Activated CD8-positive, alpha-beta memory T cell treated with anti-CD3 and anti-CD28 coated beads, Interleukin-2, amount 50 U/mL, for 1 hour (primary cell): ENCODE results near the gene MICAL2.

Experiments used
- DNase-seq: peaks from one replicate; pipeline ENCODE4 v3.0.0-alpha.2; 2020; ENCODE audit errors: extremely low read depth

The MICAL2 gene

DNA sequence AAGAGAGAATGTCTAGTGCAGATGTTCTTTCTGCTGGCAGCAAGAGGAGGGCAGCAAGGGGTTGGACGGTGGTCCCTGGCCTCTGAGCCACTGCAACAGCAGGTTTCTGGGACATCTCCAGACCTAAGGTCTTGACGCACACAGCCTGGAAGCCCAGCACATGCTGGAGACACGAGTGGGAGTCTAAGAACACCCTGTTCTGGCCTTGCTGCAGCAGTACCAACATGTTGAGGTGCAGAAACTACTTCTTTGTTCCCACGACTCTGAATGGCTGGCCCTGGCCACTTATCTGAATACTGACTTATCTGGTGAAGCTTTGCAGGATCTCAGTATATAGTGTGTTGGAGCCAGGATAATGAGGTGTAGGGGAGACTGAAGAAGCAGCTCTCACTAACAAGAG is 6.8 kb downstream of the MICAL2 start:
- no peak for DNase-seq

DNA sequence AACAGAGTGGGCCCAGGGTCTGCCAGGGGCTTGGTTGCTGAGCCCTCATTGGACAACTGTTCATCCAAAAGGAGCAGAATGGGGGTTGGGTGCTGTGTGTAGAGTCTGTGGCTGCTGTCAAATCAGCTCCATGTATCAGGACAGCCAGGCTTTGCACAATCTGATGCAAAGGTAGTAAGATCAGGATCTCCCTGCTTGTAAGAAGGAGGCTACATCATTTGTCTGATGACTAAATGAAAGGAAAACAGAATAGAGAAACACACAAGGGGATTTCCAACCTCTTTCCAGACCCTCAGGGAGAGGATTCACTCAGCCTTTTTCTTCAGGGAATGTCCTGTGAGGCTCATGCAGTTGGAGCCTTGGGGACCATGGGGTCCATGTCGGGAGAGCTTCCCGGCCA is 7.2 kb downstream of the MICAL2 start:
- DNase-seq: no peak

DNA sequence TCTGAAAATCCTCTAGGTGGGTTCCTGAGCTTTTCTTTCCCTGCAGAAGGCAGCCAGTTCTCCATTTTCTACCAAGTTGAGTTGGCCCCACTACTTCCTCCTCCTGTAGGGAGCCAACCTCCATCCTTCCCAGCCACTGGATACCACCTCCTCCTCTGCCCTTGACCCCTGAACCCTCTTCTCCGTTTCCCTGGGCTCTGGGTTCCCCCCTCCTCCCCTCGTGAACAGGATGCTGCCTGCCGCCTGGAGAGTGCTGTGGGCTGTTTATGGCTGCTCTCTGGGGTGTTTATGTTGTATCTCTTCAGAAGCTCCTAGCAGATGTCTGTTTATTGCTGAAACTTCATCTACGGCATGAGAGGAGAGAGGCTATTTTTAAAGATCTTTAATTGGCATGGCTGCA is 8.6 kb downstream of the MICAL2 start:
- DNase-seq: no peak

DNA sequence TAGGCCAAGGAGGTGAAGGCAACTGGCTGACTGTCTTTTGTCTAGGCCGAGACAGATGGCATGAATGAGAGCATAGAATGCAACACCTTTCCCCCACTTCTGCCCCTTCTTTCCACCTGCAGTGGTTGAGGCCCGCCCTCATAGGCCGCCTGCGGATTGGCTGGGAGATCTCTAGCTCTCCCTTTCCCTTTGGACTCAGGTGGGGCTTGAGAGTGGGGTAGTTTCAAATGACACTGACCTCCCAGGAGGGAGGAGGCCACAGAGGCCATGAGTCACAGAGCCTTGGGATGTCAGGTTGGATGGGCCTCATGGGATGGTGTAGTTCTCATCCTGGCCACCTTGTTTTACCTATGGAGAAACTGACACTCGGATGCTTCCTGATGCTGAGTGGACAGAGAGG is 9.1 kb downstream of the MICAL2 start:
- DNase-seq: no peak

DNA sequence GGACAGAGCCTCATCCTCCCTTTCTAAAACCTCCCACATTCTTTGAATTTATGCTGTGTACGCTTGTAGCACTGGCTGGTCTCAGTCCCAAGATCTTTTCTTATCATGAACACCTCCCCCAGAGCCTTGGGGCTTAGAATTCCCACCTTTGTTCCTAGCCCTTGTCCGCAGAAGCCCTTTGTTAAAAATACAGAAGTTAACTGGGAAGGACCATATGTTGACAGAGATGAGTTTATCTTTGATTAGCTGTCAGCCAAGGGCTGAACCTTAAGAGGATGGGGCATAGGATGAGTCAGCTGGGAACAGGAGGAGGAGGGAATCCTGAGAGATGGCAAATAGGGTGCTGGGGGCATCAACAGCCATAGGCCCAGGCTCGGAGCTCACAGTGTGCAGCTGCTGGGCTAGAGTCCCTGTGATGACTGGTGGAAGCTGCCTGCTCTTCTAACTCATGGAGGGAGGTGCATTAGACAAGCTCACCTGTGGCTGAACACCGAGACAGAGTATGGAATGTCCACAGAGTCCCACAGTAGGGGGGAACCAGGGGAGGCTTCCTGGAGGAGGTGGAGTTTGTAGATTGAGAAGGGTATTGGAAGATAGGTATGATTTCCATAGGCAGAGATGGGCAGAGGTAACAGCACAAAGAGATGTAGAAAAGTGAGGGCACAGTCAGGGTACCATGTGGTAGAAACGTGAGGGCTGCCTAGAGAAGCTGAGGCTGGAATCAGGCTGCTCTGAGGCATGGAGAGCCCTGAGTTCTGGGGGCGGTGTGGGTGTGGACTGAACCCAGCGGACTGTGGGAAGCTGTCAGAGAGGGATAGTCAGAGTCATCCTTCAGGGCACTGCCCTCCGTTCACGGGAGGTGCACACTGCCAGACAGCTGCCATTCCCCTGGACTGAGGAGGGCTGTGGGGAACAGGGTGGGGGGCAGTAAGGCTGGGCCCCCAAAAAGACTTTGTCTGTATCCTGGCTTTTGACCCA is 9.9 kb downstream of the MICAL2 start:
- no peak for DNase-seq

DNA sequence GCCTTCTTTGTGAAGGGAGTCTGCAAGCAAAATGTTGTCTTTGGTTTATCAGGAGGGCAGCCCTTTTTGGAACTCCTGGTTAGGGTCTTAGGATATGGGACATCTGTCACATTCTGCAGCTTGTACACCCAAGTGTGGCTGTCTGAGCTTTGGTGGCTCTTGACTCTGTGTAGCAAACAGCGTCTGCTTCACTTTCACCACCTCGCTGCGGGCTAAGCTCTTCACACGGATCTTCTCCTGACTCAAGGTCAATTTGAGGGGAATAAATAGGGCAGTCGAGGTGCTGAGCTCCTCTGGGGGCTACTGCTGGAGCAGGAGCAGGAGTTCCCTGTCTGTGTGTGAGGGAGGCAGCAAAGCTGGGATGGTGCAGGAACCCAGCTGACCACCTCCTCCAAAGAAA is 10.6 kb downstream of the MICAL2 start:
- DNase-seq: no peak

DNA sequence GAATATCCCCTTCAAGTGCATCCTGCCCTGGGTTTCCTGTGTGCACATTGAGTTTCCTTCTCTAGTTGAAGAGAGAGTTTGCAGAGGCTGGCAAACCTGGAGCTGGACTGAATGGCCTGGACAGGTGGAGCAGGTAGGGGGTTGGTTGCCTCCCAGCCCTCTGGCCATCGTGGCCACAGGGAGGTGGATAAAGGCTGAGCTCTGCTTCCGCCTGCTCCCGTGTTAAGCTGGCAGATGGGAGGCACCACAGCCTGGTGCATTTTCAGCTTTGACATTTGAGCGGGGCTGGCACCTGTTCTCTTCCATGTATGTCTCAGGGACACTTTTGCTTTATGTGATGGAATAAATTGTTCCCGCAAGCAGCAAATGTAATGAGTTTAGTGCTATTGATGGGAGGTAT is 11.1 kb downstream of the MICAL2 start:
- no peak for DNase-seq

DNA sequence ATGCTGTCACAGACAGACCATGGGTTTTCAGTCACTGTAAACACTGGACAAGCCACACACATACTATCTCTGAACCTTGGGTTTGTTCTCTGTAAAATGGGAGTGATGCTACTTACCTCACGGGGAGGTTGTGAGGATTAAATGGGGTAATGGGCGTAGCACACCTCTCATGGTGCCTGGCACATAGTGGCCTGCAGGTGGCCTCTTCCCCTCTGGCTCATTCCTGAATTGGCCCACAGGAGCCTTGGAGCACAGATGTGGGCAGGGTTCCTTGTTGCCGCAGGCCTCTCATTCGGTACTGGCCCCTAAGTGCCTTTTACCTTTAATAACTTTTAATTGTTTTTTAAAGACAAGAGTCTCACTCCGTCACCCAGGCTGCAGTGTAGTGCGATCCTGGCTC is 11.7 kb downstream of the MICAL2 start:
- no peak for DNase-seq

DNA sequence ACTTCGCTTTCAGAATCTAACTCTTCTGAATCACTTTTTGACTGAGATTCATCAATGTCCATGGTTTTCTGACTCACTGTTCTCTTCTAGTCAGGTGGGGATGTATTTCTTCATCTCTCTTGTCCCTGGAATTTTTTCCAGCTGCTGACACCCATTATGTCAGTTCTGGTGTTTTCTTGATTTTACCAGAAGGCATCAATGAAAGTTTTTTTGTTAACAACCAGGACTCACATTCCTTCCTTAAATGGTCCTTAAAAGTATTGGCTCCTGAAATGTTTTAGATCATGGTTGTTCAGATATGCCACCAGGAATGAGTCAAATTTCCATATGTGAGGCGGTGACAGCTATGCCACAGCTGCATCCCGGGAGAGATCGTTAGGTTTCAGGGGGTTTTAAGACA is 12.9 kb downstream of the MICAL2 start:
- no peak for DNase-seq

DNA sequence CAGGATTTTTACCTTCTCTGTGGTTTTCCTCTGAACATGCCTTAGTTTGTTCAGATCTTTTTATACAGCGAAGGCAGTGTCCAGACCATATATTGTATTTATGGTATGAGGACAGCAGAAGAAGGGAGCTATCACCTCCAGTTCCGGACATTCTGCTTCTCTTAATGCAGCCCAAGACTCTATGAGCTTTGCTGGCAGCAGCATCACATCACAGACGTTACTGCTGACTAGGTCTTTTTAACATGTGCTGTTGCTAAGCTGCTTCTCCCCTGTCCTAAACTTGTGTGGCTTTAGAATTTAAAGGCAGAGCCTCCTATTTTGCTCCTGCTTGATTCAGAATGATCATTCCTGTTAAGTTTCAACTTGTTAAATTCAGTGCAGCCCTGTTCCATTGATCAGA is 13.4 kb downstream of the MICAL2 start:
- DNase-seq: no peak

DNA sequence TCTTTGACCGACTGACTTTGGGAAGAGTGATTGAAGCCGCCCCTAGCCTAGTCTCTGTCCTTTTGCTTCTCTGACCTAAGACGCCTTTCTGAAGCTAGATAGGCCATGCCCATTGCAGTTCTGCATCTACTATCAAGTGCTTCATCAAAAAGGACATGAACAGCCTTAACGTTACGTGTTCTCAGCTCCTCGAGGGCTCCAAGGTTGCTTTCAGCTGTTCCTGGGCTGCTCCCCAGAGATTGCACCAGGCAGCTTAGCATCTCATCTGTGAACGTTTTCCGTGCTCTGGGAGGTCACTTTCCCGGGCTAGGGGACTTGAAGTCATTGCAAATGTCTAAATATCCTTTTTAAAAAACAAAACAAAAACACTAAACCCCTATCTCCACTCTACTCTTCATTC is 13.9 kb downstream of the MICAL2 start:
- DNase-seq: no peak

DNA sequence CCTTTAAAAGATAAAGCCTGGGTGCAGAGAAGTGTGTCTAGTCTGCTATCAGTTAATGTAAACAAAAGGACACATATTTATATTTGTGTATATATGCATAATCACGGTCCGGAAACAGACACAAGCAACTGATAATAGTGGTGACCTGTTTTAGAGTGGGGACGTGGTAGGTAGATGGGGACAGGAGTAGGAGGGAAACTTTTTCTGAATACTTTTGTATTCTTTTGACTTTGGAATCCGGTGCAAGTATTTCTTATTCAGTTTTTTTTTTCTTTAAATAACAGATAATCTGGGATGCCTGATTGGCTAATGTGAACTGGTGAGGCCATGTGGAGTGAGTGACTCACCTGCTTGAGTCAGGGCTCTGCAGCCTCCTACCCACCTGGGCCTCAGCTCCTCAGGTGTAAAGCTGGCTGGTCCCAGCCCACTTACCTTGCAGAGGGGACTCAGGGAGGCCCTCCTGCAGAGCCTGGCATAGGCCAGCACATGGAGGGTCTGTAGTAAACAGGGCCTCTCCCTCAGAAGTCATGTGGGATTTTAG is 15.3 kb downstream of the MICAL2 start:
- DNase-seq: no peak

DNA sequence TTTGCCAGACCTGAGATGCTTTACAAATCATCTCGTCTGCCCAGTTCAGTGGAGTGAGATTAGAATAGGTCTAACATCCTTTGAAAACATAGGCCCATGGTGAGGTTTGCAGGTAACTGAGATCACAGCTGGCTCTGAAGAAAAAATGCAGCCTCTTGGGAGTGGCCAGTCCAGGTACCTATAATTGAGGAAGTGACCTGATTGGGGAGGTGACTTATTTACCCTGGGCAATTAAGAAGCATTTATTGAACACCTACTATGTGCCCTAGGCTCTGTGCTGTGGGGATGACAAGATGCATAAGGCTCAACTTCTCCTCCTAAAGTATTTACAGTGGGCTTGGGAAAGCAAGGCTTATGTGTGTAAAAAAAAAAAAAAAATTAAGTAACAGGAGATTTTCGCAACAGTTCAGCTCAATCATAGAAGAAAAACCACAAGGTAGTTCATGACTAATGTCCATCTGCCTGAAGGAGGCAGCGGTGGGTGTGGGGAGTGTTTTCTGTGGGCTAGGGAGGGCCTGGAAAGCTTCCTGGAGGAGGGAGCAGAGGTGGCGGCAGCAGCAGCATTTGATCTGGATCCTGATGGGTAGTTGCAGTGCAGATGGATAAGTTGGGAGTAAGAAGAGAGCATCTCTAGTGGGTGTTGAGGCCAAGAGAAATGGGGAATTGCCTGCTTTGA is 16.1 kb downstream of the MICAL2 start:
- DNase-seq: no peak

DNA sequence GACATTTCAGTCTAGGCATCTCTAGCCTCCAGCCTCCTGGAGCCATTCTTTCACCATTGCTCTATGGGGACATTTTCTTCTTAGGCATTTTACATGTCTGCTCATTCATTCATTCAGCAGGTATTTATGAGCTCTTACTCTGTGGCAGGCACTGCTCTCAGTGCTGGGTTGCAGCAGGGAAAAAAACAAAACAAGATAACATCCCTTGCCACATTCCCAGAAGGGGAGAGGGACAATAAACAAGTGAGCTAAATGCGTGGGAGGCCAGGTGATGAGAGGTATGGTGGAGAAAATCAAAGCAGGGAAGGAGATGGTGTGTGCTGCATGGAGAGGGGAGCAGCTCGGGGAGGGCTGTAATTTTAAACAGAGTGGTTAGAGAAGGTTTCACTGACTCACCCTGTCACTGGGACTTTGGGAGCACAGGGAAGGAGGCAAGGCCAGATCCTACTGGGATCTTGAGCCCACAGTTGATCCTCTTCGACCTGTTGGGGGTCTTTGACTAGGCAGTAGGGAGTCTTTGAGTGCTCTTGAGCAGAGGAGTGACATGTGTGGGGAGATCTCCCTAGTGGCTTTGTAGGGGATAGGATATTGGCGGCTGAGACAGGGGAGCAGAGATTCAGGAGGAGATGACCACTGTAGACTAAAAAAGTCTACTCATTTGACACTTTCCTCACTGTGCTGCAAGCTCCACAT is 17.0 kb downstream of the MICAL2 start:
- DNase-seq: no peak

DNA sequence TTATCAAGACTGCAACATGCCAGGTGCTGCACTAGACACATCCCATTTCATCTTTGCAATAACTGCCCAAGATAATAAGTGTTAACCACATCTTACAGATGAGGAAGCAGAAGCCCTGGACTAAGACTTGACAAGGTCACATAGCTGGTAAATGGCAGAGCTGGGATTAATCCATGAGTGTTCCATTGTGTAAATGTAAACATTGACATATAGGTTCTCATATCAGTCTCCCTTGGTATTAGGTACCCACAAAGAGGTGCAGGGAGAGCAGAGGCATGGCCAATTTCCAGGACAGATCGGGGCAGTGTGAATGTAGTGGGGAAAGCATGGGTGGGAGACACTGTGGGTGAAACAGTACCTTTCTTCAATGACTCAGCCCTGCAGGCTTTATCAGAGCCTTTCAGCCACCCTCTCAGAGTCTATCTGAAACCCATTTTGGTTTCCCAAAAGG is 17.9 kb downstream of the MICAL2 start:
- DNase-seq: no peak

DNA sequence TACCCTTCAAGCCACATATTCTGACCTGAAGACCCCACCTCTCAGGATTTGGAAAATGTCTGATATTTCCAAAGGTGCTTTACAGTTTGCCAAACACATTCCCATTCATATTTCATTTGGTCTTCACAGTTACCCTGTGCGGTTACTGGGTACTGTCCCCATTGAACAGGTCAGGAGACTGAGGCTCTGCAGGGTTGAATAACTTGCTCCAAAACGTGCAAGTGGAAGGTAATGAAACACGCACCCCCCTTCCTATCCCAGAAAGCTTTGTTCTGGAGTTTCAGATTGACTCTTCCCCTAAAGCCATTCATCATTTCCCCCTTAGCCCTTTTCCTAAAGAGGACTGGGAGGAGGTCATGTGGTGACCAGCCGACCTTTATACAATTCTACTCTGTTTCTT is 18.8 kb downstream of the MICAL2 start:
- no peak for DNase-seq

DNA sequence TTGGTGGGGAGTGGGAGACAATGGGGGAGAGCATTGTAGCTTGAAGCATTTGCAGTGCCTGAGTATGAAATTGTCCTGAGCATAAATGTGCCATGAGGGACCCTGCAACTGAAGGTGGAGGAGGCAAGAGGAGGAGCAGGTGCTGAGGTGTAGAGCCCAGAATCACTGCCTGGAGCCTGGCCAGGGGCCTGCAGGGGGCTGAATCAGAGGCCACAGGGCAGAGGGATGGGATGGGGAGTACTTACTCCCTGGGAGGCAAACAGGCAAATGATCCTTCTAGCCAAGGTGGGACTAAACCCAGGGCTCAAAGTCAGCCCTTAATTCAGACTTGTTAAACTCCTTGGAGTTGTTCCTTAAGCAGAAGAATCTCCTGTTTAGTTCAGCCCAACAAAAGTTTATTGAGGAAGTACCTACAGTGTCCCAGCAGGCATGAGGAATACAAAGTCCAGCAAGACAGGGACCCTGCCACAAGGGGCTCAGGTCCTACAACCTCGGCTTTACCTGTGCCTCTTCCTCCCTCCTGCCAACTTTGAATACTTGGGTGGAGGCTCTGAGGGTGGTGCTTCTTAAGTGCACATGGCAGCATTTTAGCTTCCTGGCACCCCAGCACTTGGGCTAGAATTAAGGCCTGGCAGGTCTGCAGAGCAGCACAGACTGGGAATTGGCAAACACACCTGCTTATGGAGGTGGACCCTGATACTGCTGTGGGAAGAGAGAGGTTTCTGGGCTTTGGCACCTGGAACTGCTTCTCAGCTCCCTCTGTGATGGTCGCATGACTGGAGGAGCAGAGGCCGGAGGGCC is 20.0 kb downstream of the MICAL2 start:
- DNase-seq: no peak

DNA sequence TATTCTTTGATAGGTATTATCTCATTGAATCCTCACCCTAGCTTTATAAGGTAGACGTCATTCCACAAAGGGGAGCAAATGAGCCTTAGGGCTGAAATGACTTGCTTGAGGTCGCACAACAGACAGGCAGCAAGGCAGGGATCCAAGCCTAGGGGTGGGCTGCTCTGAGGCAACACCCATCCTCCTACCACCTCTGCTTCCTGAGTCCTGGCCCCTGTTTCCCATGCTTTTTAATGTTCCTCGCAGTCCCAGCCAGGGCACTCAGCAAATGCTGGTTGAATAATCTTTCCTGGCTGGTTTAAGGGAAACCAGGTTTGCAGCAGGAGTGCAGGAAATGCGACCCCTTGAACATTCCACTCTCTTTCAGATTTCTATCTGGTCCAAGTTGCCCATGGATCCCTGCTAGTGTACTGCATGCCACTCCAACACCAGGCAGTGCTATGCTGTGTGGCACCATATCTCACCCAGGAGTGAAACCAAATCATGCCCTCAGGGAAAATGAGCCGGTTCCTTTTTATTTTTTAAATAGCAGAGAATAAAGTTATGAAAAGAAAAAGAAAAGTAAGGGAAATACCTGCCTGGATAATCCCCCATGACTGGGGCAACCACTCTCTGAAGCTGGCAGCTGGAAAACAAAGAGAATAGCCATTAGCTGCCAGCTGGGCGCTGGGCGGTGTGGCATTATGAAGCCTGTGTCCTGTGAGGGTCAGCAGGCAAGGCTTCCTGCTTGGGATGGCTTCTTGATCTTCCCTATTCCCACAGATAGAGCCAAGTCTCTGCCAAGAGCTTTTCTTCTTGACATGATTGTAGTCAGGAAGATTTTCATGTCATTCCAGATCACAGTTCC is 21.8 kb downstream of the MICAL2 start:
- no peak for DNase-seq

DNA sequence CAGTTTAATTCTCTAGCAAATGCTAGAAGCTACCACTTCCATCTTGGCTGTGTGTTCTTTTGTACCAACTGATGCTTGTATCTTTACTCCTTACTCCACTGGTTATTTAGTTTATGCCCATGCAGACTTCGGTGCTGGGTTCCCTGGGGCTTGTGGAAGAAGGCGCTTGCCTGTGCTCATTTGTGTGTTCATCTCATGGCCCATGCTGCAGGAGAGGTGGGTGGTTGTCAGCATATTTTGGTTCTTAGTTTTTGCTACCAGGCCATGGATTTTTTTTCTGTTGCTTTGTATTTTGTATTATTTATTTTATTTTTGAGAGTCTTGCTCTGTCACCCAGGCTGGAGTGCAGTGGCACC is 22.4 kb downstream of the MICAL2 start:
- no peak for DNase-seq

DNA sequence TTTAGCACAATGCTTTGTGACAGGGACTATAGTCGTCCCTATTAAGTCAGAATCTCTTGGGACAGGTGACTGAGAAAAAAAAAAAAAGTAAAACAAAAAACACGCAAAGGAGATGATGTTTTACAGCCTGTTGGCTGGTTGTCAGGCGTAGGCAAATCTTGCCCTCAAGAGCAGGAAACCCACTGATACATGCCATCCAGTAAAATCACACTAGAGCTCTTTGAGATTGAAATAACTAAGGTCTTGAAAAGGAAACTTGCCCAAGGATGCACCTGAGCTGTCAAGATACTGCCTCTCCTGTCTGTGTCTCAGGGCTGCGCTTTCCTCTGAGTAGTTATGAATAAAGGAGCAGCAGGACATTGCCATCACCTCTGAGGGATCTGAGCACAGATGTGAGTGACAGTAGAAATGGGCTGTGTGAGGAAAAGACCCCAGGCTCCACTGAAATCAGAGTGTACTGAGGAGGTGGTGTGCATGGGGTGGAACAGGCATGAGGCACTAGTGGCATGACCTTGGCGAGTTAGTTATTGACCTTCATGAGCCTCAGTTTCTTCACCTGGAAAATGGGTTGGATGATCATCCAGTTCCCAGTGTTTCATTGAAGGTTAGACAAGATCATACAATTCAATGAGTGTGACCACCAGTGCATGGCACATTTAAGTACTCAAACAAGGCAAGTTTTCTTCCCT is 23.3 kb downstream of the MICAL2 start:
- DNase-seq: no peak
